ENCODE measurements around the gene PROM2. TPM values are rescaled to one million over a fixed set of nuclear protein-coding genes. Genes with fewer than 3 reads are reported as not detected.

PROM2 gene
- total and polyA plus RNA-seq, 4 donors = 0.11 to 1.1 (median 0.24) TPM

DNA sequence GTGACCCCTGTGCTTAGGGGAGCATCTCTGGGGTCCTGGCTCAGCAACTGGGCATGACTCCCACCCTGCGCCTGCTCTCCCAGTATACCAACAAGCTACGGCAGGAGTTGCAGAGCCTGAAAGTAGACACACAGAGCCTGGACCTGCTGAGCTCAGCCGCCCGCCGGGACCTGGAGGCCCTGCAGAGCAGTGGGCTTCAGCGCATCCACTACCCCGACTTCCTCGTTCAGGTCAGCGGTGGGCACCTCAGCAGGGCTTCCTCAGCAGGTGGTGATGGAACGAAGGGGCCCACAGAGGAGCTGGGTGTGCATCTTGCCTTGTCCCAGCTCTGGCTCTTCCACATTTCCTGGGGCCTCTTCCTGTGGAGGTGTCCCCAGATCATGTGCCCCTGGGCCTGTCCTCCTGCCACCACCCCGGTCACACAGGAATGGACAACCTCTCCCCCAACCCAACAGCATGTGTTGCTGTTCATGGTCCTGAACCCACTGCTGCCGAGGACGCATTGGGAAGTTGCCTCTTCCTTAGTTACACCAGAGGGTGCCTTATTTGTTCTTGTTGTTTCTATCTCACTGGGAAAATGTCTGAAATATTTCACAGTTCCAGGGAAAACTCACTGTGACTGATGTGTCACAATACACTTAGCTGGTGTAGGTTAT is 10.8 kb downstream of the PROM2 start:
- 94% methylated on average over 13 of the region's 13 CpGs for WGBS

More for the DNA sequence above, 10.8 kb downstream of the PROM2 start:
- H3K27ac ChIP-seq (ENCODE audit: low read depth in 1 of 2, low read length in 2 of 2) = no peak overlapping the region
- TF ChIP-seq FOXA1 (IDR thresholded peaks at IDR 0.05) (no peak), SP1 (IDR thresholded peaks at IDR 0.05) (no peak), HNF4A (conservative IDR thresholded peaks at IDR 0.05) (no peak), JUND (IDR thresholded peaks at IDR 0.05) (no peak), YY1 (IDR thresholded peaks at IDR 0.05) (no peak), NR2F2 (IDR thresholded peaks at IDR 0.05) (no peak), HNF4G (IDR thresholded peaks at IDR 0.05) (no peak), FOXA2 (IDR thresholded peaks at IDR 0.05) (no peak), TAF1 (conservative IDR thresholded peaks at IDR 0.05) (no peak), RAD21 (IDR thresholded peaks at IDR 0.05) (no peak), GABPA (IDR thresholded peaks at IDR 0.05 in 1 of 2, conservative IDR thresholded peaks at IDR 0.05 in 1 of 2) (no peak), RXRA (IDR thresholded peaks at IDR 0.05) (no peak), EGR1 (IDR thresholded peaks at IDR 0.05; ENCODE audit: low read depth in 2 of 2) (no peak)
- TF ChIP-seq, protein P1, sequence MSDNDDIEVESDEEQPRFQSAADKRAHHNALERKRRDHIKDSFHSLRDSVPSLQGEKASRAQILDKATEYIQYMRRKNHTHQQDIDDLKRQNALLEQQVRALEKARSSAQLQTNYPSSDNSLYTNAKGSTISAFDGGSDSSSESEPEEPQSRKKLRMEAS (IDR thresholded peaks at IDR 0.05) = no peak
- TF ChIP-seq, protein P2, sequence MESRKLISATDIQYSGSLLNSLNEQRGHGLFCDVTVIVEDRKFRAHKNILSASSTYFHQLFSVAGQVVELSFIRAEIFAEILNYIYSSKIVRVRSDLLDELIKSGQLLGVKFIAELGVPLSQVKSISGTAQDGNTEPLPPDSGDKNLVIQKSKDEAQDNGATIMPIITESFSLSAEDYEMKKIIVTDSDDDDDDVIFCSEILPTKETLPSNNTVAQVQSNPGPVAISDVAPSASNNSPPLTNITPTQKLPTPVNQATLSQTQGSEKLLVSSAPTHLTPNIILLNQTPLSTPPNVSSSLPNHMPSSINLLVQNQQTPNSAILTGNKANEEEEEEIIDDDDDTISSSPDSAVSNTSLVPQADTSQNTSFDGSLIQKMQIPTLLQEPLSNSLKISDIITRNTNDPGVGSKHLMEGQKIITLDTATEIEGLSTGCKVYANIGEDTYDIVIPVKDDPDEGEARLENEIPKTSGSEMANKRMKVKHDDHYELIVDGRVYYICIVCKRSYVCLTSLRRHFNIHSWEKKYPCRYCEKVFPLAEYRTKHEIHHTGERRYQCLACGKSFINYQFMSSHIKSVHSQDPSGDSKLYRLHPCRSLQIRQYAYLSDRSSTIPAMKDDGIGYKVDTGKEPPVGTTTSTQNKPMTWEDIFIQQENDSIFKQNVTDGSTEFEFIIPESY (IDR thresholded peaks at IDR 0.05) = no peak
- TF ChIP-seq, protein P3, sequence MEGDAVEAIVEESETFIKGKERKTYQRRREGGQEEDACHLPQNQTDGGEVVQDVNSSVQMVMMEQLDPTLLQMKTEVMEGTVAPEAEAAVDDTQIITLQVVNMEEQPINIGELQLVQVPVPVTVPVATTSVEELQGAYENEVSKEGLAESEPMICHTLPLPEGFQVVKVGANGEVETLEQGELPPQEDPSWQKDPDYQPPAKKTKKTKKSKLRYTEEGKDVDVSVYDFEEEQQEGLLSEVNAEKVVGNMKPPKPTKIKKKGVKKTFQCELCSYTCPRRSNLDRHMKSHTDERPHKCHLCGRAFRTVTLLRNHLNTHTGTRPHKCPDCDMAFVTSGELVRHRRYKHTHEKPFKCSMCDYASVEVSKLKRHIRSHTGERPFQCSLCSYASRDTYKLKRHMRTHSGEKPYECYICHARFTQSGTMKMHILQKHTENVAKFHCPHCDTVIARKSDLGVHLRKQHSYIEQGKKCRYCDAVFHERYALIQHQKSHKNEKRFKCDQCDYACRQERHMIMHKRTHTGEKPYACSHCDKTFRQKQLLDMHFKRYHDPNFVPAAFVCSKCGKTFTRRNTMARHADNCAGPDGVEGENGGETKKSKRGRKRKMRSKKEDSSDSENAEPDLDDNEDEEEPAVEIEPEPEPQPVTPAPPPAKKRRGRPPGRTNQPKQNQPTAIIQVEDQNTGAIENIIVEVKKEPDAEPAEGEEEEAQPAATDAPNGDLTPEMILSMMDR (IDR thresholded peaks at IDR 0.05; ENCODE audit: low read depth, low read length, missing input control) = no peak
- TF ChIP-seq, protein P4, sequence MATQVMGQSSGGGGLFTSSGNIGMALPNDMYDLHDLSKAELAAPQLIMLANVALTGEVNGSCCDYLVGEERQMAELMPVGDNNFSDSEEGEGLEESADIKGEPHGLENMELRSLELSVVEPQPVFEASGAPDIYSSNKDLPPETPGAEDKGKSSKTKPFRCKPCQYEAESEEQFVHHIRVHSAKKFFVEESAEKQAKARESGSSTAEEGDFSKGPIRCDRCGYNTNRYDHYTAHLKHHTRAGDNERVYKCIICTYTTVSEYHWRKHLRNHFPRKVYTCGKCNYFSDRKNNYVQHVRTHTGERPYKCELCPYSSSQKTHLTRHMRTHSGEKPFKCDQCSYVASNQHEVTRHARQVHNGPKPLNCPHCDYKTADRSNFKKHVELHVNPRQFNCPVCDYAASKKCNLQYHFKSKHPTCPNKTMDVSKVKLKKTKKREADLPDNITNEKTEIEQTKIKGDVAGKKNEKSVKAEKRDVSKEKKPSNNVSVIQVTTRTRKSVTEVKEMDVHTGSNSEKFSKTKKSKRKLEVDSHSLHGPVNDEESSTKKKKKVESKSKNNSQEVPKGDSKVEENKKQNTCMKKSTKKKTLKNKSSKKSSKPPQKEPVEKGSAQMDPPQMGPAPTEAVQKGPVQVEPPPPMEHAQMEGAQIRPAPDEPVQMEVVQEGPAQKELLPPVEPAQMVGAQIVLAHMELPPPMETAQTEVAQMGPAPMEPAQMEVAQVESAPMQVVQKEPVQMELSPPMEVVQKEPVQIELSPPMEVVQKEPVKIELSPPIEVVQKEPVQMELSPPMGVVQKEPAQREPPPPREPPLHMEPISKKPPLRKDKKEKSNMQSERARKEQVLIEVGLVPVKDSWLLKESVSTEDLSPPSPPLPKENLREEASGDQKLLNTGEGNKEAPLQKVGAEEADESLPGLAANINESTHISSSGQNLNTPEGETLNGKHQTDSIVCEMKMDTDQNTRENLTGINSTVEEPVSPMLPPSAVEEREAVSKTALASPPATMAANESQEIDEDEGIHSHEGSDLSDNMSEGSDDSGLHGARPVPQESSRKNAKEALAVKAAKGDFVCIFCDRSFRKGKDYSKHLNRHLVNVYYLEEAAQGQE (IDR thresholded peaks at IDR 0.05) = no peak
- TF ChIP-seq, protein P5, sequence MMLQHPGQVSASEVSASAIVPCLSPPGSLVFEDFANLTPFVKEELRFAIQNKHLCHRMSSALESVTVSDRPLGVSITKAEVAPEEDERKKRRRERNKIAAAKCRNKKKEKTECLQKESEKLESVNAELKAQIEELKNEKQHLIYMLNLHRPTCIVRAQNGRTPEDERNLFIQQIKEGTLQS (IDR thresholded peaks at IDR 0.05) = no peak
- no peak for DNase-seq (ENCODE audit: low spot score)
- H3K36me3 ChIP-seq (ENCODE audit: control insufficient read depth in 4 of 4, insufficient read depth in 3 of 4, low read depth in 1 of 4, low read length in 3 of 4) = no peaks in the 10 kb centered on the region
- no peaks in the 10 kb centered on the region for H3K9me3 ChIP-seq (ENCODE audit: control insufficient read depth in 4 of 4, low read length in 3 of 4)
- no peaks in the 10 kb centered on the region for H3K27me3 ChIP-seq (ENCODE audit: control insufficient read depth in 4 of 4, insufficient read depth in 4 of 4, low read length in 3 of 4)
- no peaks in the 10 kb centered on the region for H3K4me1 ChIP-seq (ENCODE audit: control insufficient read depth in 4 of 4, insufficient read depth in 4 of 4, low read length in 3 of 4)
- no peak overlapping the region for H3K9ac ChIP-seq (ENCODE audit: low read depth in 1 of 2, low read length in 2 of 2)
- H3K4me3 ChIP-seq (ENCODE audit: low read depth in 1 of 3, low read length in 3 of 3) = no peak overlapping the region

Data from liver (tissue), 9 donors.